Activated CD4-positive, alpha-beta T cell treated with anti-CD3 and anti-CD28 coated beads for 36 hours (primary cell): ENCODE data around the gene PSAP. TPM values are rescaled to one million over a fixed set of nuclear protein-coding genes. Genes with fewer than 3 reads are reported as not detected.

ENCODE experiments used
- ATAC-seq: fragments of 200-7000 bp; cut with Tn5 transposase; one replicate; pipeline ENCODE4 v1.10.0; 2021; ENCODE audit warnings: mild to moderate bottlenecking, moderate library complexity
- CTCF ChIA-PET: fragments of 350-600 bp; sonication (Branson Sonifier 250); formaldehyde crosslinking; loops from one replicate; lab custom pipeline; 2021; ENCODE audit warnings: antibody characterized with exemption; lab: Charles Lee
- POLR2A ChIA-PET: fragments of 350-600 bp; sonication (Branson Sonifier 250); formaldehyde crosslinking; loops from one replicate; lab custom pipeline; 2021; ENCODE audit warnings: antibody characterized with exemption, inconsistent platforms; lab: Charles Lee
- DNase-seq: peaks from one replicate; pipeline ENCODE4 v3.0.0-alpha.2; 2020
- H3K27ac Mint-ChIP-seq: one replicate; pipeline ENCODE4 v1.8.0; 2021; ENCODE audit warnings: mixed read lengths
- H3K27me3 Mint-ChIP-seq: one replicate; pipeline ENCODE4 v1.8.0; 2021; ENCODE audit warnings: mixed read lengths
- H3K36me3 Mint-ChIP-seq: one replicate; pipeline ENCODE4 v1.8.0; 2021; ENCODE audit warnings: low read depth, mixed read lengths
- H3K4me1 Mint-ChIP-seq: one replicate; pipeline ENCODE4 v1.8.0; 2021; ENCODE audit warnings: mixed read lengths
- H3K4me3 Mint-ChIP-seq: one replicate; pipeline ENCODE4 v1.8.0; 2021; ENCODE audit warnings: mild to moderate bottlenecking, moderate library complexity, mixed read lengths
- H3K9me3 Mint-ChIP-seq: one replicate; pipeline ENCODE4 v1.8.0; 2021; ENCODE audit warnings: low read depth, mixed read lengths
- intact Hi-C, 2 experiments: fragments of 100-400 bp; cut with DNase I in 1 of 2; cut with micrococcal nuclease in 1 of 2; formaldehyde crosslinking; loops; one replicate each; pipeline versions ENCODE4 v1.14.2 to v1.15.1; 2022 to 2024; cut with DNase I, micrococcal nuclease
- total RNA-seq, 2 experiments: library from RNA; stranded (reverse); gene quantifications; one replicate each; pipeline ENCODE4 v1.2.3, GENCODE V29; 2021

Gene PSAP
- total RNA-seq, 2 experiments from 2014 or later, result 100 to 109 TPM

- CTCF ChIA-PET, result interaction anchor here (0.6 to 0.7 kb wide), 2 partner anchors 89 to 248 kb away, joined by 3 to 4 read pairs; no protein-coding TSS in a partner anchor
- DNase-seq (no peak), ATAC-seq (peak; percentile 30)
- no peak overlapping the region for H3K4me3 Mint-ChIP-seq
- no peaks in the 10 kb centered on the region for H3K27me3 Mint-ChIP-seq
- POLR2A ChIA-PET, result no interaction called here
- H3K36me3 Mint-ChIP-seq, result no peaks in the 10 kb centered on the region
- H3K27ac Mint-ChIP-seq, result no peak overlapping the region
- peaks cover 13% of the 10 kb centered on the region for H3K4me1 Mint-ChIP-seq
- intact Hi-C loops, result no loop called here
- H3K9me3 Mint-ChIP-seq, result no peaks in the 10 kb centered on the region
Observed at GRCh38 chr10:71796749-71797405, 54.2 kb downstream of the PSAP start.

- POLR2A ChIA-PET, result no interaction called here
- peaks cover 19% of the 10 kb centered on the region for H3K4me1 Mint-ChIP-seq
- no peak overlapping the region for H3K27ac Mint-ChIP-seq
- CTCF ChIA-PET, result interaction anchor here (0.6 kb wide), 1 partner anchor 398 kb away, joined by 3 read pairs; no protein-coding TSS in a partner anchor
- H3K36me3 Mint-ChIP-seq, result no peaks in the 10 kb centered on the region
- DNase-seq (peak; percentile 49), ATAC-seq (no peak)
- H3K9me3 Mint-ChIP-seq, result no peaks in the 10 kb centered on the region
- H3K4me3 Mint-ChIP-seq, result no peak overlapping the region
- no peaks in the 10 kb centered on the region for H3K27me3 Mint-ChIP-seq
- intact Hi-C loops, result no loop called here
Observed at GRCh38 chr10:71795248-71795647, 55.8 kb downstream of the PSAP start.

GRCh38 chr10:71790749-71791440 is 60.2 kb downstream of the PSAP start:
- H3K4me1 Mint-ChIP-seq, result peaks cover 6% of the 10 kb centered on the region
- DNase-seq (no peak), ATAC-seq (peak; percentile 88)
- H3K9me3 Mint-ChIP-seq, result no peaks in the 10 kb centered on the region
- H3K36me3 Mint-ChIP-seq, result no peaks in the 10 kb centered on the region
- ChIA-PET CTCF (interaction anchor here (1.7 kb wide), 1 partner anchor 16 kb away, joined by 3 read pairs; no protein-coding TSS in a partner anchor), POLR2A (no interaction called here)
- no peak overlapping the region for H3K27ac Mint-ChIP-seq
- H3K27me3 Mint-ChIP-seq, result no peaks in the 10 kb centered on the region
- intact Hi-C loops, result no loop called here
- H3K4me3 Mint-ChIP-seq, result no peak overlapping the region

GRCh38 chr10:71789871-71790270 is 61.2 kb downstream of the PSAP start:
- ChIA-PET CTCF (no interaction called here), POLR2A (no interaction called here)
- no peaks in the 10 kb centered on the region for H3K27me3 Mint-ChIP-seq
- H3K36me3 Mint-ChIP-seq, result no peaks in the 10 kb centered on the region
- no peak overlapping the region for H3K4me3 Mint-ChIP-seq
- ATAC-seq (no peak), DNase-seq (no peak)
- H3K27ac Mint-ChIP-seq, result no peak overlapping the region
- H3K9me3 Mint-ChIP-seq, result no peaks in the 10 kb centered on the region
- peaks cover 6% of the 10 kb centered on the region for H3K4me1 Mint-ChIP-seq
- intact Hi-C loops, result no loop called here

GRCh38 chr10:71788954-71789353 is 62.1 kb downstream of the PSAP start:
- no peak for DNase-seq
- no peaks in the 10 kb centered on the region for H3K36me3 Mint-ChIP-seq
- H3K9me3 Mint-ChIP-seq, result no peaks in the 10 kb centered on the region
- intact Hi-C loops, result no loop called here
- ChIA-PET CTCF (no interaction called here), POLR2A (no interaction called here)
- H3K4me3 Mint-ChIP-seq, result no peak overlapping the region
- H3K4me1 Mint-ChIP-seq, result peaks cover 6% of the 10 kb centered on the region
- H3K27me3 Mint-ChIP-seq, result no peaks in the 10 kb centered on the region
- no peak for ATAC-seq
- H3K27ac Mint-ChIP-seq, result no peak overlapping the region

GRCh38 chr10:71784679-71785272 is 66.3 kb downstream of the PSAP start:
- H3K9me3 Mint-ChIP-seq, result no peaks in the 10 kb centered on the region
- ChIA-PET CTCF (interaction anchor here (0.9 kb wide), 1 partner anchor 46 kb away, joined by 3 read pairs; no protein-coding TSS in a partner anchor), POLR2A (no interaction called here)
- peaks cover 7% of the 10 kb centered on the region for H3K4me1 Mint-ChIP-seq
- DNase-seq (no peak), ATAC-seq (no peak)
- intact Hi-C loops, result no loop called here
- no peak overlapping the region for H3K27ac Mint-ChIP-seq
- no peaks in the 10 kb centered on the region for H3K36me3 Mint-ChIP-seq
- H3K27me3 Mint-ChIP-seq, result no peaks in the 10 kb centered on the region
- H3K4me3 Mint-ChIP-seq, result no peak overlapping the region

GRCh38 chr10:71783917-71784678 is 67.0 kb downstream of the PSAP start:
- no peak overlapping the region for H3K4me3 Mint-ChIP-seq
- H3K9me3 Mint-ChIP-seq, result no peaks in the 10 kb centered on the region
- peaks cover 7% of the 10 kb centered on the region for H3K4me1 Mint-ChIP-seq
- ATAC-seq, result no peak
- POLR2A ChIA-PET, result no interaction called here
- no peaks in the 10 kb centered on the region for H3K27me3 Mint-ChIP-seq
- CTCF ChIA-PET, result interaction anchor here (0.9 to 1.0 kb wide), 2 partner anchors 27 to 47 kb away, joined by 3 read pairs; no protein-coding TSS in a partner anchor
- DNase-seq, result no peak
- H3K27ac Mint-ChIP-seq, result no peak overlapping the region
- intact Hi-C loops, result no loop called here
- no peaks in the 10 kb centered on the region for H3K36me3 Mint-ChIP-seq

- ATAC-seq, result no peak
- H3K27ac Mint-ChIP-seq, result no peak overlapping the region
Observed at GRCh38 chr10:71782917-71783490, 68.0 kb downstream of the PSAP start.

GRCh38 chr10:71782221-71782916 is 68.7 kb downstream of the PSAP start:
- peaks cover 7% of the 10 kb centered on the region for H3K4me1 Mint-ChIP-seq
- peaks cover 4% of the 10 kb centered on the region for H3K9me3 Mint-ChIP-seq
- ChIA-PET POLR2A (interaction anchor here (0.7 kb wide), 1 partner anchor 78 kb away, joined by 3 read pairs; no protein-coding TSS in a partner anchor), CTCF (interaction anchor here (0.6 to 1.1 kb wide), 3 partner anchors 9 to 253 kb away, joined by 3 read pairs; partner anchors contain the start of gene VSIR)
- no peak overlapping the region for H3K27ac Mint-ChIP-seq
- no peak for ATAC-seq
- H3K36me3 Mint-ChIP-seq, result peaks cover 4% of the 10 kb centered on the region
- H3K27me3 Mint-ChIP-seq, result no peaks in the 10 kb centered on the region
- intact Hi-C loops, result no loop called here
- DNase-seq, result no peak
- no peak overlapping the region for H3K4me3 Mint-ChIP-seq

More at GRCh38 chr10:71782917-71783490, 68.0 kb downstream of the PSAP start:
- POLR2A ChIA-PET, result interaction anchor here (0.7 kb wide), 1 partner anchor 79 kb away, joined by 3 read pairs; no protein-coding TSS in a partner anchor
- Mint-ChIP-seq H3K27me3 (no peaks in the 10 kb centered on the region), H3K4me1 (peaks cover 7% of the 10 kb centered on the region), H3K4me3 (no peak overlapping the region), H3K36me3 (no peaks in the 10 kb centered on the region), H3K9me3 (no peaks in the 10 kb centered on the region)
- no peak for DNase-seq
- CTCF ChIA-PET, result interaction anchor here (0.6 to 1.1 kb wide), 4 partner anchors 10 to 253 kb away, joined by 3 read pairs; partner anchors contain the start of gene VSIR
- intact Hi-C loops, result no loop called here

- POLR2A ChIA-PET, result no interaction called here
- H3K4me3 Mint-ChIP-seq, result no peak overlapping the region
- intact Hi-C loops, result no loop called here
- DNase-seq, result no peak
- H3K36me3 Mint-ChIP-seq, result peaks cover 4% of the 10 kb centered on the region
- no peak overlapping the region for H3K27ac Mint-ChIP-seq
- peaks cover 20% of the 10 kb centered on the region for H3K4me1 Mint-ChIP-seq
- no peaks in the 10 kb centered on the region for H3K27me3 Mint-ChIP-seq
- CTCF ChIA-PET, result no interaction called here
- no peak for ATAC-seq
- peaks cover 6% of the 10 kb centered on the region for H3K9me3 Mint-ChIP-seq
Observed at GRCh38 chr10:71780719-71781118, 70.3 kb downstream of the PSAP start.
